Fibroblast of skin of scalp (primary cell): ENCODE results near the gene GALNT9.
A peak's percentile ranks its signal among the peaks of the same experiment; 100 is the strongest.
"Not testable (repeated sequence)": the region's sequence is repeated elsewhere in the genome, so short reads cannot be mapped to it uniquely, and the experiment has no call there.

Experiments
- DNase-seq: peaks from one replicate; pipeline ENCODE4 v3.0.0-alpha.2; 2013

Gene GALNT9

DNA sequence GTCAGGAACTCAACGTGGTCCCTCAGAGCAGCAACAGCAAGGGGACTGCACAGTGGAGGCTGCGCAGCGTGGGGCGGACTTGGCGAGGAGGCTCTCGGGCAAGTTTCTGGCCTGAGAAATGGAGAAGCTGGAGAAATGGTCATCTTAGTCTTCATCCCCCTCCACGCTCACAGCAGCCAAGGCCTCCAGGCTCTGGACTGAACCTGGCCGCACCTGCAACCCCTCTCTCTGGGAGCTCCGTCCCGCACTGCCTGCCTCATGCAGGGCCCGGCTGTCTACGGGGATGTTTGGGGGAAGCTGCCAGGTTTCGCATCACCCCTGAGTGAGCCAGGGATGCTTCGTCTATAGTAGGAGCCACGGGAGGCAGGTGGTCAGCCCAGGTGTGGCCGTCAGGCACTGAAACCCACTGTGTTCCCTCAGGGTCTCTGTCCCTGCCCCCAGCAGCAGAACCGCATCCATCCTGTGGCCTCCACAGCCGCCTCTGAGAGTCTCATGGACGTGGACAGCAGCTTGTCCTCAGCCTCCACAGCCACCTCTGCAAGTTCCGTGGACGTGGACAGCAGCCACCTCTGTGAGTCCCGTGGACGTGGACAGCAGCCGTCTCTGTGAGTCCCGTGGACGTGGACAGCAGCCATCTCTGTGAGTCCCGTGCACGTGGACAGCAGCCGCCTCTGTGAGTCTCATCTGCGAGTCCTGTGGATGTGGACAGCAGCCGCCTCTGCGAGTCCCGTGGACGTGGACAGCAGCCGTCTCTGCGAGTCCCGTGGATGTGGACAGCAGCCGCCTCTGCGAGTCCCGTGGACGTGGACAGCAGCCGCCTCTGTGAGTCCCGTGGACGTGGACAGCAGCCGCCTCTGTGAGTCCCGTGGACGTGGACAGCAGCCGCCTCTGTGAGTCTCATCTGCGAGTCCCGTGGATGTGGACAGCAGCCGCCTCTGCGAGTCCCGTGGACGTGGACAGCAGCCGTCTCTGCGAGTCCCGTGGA lies 29.1 kb upstream of the GALNT9 start:
- not testable (repeated sequence) for DNase-seq

DNA sequence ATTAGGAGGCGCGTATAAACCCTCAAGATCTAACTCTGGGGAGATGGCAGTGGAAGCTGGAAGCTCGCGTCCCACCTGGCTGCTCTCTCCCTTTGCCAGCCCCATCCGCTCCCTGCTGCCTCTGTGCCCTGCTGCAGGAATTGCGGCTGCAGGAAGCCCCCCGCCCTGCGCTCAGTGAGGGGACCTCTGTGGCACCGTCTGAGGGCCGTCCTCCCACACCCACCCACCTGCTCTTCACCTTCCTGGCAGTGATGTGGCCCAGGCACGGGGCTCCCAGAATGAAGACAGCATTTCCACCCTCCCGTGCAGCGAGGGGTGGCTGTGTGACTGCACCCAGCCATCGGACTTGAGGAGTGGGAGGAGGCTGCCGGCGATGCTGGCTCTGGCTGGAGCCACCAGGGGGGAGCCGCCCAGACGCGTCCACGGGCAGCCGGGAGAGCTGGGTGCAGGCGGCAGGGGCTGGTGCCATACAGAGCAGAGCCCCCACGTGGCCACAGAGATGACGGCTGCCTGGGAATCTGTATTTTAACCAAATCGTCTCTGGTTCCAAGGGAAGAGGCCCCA lies 28.3 kb upstream of the GALNT9 start:
- DNase-seq, result no peak

DNA sequence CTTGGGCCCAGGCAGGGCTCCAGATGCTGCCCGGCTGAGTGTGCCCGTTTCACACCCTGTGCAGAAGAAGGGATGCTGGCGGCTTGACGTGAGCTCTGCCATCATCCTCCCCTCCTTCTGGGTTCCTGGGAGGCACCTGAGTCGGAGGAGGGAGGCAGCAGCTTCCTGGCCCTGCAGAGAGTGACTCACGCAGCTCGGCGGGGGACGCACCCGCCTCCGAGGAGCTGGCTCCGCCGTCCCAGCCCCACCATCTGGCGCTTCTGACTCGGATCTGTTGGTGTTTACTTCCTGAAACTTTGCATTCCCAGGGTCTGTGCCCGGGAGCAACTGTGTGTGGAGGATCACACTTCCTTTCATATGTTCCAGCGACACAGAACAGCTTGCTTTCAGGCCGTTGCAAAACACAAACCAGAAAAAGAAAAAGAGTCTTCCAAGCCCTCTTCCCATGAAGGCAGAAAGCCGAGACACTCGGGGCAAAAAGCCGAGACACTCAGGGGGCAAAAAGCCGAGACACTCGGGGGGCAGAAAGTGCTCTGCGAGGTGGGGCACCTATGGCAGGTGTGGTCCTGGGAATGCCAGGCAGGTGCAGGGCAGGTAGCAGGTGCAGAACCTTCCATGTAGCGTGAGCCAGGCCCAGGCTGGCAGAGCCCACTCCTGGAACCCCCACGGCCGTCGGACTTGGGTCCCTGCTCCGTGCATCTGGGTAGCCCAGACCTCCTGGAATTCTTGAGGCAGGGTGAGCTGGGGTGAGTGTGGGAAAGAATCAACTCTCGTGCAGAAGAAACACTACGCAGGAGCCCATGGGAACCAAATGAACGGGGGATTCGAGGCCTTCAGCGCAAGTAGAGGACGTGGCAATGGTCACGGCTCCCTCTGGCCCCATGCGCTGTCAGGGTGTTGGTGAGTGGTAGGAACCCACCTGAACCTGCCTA lies 27.6 kb upstream of the GALNT9 start:
- peak; percentile 53 for DNase-seq

DNA sequence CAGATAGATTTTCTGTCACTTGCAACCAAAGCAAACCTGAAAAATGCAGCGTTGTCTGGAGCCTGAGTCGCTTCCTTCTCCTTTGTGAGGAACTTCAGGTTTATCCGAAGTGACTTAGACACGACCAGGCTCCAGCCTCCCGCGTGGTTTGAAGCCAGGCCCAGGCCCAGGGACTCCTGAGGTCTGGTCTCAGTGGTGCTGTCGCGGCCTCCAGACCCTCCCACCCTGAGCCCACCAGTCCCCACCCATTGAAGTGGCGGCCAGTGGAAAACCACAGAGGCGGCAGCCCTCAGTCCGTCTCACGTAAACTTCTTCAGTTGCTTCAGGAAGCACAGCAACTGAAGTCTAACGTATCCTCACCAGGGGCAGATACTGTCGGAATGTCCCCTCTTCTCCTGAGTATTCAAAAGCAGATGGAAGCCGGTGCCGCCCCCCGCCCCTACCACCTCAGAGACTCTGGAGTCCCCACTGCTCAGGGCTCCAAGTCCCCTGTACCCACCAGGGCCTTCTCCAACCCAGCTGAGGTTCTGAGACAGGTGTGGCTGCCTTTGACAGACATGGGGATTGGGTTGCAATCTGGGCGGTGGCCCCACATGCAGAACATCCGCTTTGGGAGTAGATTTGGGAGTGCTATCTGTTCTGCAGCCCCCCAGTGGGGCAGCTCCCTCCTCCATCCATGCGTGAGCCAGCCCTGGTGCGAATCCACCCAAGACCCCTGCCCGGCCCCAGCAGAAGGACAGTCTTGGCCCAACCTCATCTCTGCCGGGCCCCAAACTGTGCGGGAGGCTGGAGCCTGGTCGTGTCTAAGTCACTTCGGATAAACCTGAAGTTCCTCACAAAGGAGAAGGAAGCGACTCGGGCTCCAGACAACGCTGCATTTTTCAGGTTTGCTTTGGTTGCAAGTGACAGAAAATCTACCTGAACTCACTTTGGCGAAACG lies 26.6 kb upstream of the GALNT9 start:
- DNase-seq, result no peak

DNA sequence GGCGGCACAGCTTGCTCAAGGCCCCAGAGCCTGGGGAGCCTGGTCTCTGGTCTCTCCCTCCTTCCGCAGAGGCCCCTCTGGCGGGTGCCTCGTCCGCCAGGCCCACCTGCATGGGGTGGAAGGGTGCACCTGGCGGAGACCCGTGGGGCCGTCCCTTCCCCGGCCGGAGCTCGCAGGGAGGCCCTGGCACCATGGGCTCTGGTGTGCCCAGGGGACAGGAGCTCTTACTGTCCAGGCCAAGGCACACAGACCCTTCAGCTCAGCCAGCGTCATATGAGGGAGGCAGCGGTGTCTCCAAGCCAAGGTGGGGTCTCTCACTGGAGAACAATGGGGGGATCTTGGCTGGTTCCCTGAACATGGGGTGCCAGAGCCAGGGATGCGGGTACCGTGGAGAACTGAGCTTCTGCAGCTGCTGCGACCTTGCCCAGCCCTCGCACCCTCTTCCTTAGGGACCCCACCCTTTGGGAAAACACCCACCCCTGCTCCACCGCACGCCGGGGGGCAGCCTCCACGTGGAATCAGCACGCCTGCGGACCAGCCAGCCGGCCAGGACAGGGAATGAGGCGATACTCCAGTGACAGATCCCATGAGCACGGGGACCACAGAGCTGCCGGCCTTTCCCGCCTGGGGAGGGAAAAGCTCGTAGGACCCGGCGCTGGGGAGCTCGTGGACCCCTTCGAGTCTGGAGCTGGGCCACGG lies 25.7 kb upstream of the GALNT9 start:
- DNase-seq, result no peak

DNA sequence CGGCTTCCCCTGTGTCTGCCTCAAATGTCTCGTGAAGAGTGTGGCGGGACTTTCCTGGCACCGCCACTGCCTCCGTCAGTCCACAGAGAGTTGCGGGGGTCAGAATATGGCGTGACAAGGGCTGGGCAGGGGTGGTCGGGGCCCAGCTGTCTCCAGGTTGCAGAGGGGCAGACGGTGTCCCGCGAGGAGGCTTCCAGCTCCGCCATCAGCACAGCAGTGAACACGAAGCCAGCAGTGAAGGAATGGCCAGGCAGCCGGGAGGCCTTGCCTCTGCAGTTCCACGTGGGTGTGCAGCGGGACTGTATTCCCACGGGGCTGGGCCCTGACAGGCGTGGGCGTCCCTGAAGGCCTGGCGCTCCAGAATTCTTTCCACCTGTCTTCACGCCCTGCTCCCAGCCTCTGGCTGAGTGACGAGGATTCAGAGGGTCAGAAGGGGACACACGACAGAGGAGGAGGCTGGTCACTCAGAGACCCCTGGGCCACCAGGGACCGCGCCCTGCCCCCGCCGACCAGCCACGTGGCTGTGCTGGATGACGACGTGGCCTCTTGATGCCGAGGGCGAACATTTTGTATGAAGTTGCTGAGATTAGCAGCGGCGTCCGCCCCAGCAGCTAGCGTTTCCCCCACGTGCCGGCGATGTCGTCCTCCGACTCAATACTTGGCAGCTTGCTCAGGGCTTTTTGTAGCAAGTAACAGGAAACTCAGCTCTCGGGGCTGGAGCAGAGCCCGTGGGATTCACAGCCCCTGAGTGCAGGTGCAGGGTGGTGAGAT lies 25.0 kb upstream of the GALNT9 start:
- no peak for DNase-seq

DNA sequence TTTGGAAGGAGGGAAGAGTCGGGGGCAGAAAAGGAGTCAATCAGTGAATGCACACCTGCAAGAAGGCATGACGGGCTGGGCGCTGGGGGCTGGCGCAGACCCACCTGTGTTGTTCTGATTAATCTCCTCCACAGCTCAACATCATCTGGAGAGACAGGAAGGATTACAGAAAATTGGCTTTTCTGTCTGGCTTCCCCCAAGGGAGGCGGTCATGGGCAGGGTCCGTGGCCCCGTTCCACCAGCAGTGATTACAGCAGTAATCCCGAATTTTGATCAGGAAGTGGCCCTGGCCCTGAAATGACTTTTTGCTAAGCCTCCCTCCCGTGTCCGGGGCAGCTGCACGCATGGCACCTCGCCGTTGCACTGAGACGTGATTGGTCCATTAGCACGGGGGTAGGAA lies 24.4 kb upstream of the GALNT9 start:
- DNase-seq, result no peak

DNA sequence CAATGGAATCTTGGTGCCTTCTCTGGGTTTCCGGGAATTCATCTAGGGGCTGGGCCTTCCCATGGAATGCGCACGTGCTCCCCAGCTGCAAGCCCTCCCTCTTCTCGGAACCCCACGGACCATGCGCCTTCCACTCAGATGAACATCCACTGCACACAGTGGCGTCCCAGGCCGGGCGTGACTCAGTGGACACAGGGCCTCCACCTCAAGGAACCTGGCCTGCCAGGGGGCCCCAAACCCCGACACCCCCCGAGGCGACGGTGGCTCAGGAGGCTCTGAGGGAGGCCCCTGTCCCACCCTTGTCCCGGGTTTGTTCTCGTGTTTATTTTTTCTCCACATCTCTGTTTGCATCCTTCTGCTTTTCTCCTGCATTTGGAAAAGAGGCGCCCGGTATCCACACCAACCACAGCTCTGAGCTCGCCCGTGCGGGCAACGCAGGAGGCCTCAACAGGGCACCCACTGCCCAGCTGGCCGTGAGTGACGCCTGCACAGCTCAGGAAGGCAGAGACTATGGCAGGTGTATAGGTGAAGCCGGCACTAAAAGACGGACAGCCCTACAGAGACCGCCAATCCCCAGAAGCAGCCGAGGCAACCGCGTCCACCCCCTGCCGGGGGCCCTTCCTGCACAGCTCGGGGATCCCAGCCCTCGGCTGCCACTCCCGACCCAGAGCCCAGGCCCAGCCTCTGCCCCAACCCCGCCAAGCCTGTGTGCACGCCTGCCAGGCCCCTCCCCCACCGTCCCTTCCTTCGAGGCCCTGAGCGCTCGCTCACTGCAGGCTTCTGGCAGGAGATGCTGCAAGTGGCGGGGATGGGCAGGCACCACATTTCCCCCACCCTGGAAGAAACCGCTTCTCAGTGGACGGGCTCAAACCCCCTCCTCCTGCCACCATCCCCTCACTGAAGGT lies 23.8 kb upstream of the GALNT9 start:
- DNase-seq, result no peak

DNA sequence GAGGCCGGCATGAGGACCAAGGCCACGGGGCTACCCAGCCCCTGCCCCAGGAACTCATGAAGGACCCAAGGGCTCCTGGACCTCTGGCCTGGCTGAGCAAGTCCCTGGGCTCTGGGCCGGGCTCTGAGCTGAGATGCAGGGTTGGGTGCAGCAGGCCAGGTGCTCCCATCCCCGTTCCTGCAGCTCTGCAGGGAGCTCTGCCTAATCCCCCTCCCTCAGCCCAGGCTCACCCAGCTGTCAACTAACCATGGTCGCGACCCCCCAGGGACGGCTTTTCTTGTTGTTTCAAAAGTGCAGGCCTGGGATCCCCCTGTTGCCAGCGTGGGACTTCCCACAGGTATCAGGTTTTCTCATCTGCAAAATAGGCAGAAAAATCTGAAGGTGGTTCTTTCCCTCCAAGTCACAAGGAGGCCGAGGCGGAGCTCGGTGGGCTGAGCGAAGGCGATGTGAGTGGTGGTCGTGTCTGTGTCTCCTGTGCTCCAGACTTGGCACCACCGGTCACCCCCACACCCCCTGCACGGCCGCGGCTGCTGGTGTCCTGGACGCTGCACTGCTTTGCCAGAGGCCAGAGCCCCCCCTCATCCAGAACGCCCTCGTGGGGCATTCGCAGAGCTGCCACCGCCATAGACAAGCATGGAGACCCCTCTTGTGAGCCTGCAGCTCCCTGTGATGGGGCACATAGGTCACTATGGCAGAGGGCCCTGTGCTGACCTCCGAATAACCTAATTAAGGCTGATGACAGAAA lies 22.5 kb upstream of the GALNT9 start:
- no peak for DNase-seq

DNA sequence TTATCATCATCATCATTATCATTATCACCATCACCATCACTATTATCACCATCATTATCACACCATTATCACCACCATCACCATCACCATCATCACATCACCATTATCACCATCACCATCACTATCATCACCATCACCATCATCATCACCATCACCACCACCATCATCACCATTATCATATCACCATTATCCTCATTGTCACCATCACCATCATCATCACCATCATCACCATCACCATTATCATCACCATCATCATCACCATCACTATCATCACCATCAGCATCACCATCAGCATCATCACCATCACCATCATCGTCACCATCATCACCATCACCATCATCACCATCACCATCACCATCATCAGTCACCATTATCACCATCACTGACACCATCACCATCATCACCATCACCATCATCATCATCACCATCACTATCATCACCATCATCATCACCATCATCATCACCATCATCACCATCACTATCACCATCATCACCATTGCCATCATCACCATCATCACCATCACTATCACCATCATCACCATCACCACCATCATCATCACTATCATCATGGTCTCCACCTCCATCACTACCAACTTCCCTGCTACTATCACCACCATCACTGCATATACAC lies 20.2 kb upstream of the GALNT9 start:
- DNase-seq, result no peak

DNA sequence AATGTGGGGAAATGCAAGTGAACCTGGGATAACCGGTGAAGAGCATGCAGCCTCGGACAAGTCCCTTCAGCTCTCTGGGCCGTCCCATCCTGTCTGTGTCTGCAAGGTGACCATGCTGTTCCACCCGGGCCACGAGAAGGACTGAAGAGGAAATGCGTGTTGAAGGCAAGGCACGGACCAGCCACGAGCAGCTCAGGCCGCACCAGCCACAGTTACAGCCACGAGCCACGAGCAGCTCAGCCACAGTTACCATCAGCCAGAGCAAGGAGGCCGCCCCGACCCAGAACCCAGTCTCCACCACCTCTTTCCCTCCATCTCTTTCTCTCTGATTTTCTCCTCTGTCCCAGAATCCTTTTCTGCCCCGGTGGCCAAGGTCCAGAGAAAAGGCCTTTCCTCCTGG lies 18.8 kb upstream of the GALNT9 start:
- no peak for DNase-seq

DNA sequence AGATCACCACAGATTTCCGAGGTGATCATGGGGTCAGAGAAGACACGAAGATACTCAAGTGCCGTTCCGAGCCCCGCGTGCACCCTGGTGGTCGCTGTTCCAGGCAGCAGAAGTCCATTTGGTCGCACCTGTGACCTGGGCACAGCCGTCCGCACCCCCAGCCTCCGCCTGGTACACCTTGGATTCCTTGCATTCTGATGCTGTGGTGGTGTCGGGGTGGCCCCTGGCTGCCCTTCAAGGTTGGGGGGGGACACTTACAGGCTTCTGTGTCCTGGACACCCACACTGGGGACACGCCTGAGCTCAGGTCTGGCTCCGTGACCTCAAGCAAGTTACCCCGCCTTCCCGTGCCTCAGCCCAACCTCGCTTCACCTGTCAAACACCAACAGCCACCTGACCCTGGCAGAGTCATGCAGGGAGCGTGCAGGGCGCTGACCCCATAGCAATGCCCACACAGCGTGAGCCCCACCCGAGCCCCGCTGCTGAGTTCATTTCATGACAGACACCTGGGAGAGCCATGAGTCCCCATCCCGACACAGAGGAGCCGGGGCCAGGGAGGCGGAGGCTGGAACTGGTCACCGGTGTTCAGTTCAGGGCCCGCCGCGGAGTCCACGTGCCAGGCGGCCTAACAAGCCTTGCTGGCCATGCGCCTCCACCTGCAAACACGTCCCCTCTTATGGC lies 17.9 kb upstream of the GALNT9 start:
- DNase-seq, result no peak

DNA sequence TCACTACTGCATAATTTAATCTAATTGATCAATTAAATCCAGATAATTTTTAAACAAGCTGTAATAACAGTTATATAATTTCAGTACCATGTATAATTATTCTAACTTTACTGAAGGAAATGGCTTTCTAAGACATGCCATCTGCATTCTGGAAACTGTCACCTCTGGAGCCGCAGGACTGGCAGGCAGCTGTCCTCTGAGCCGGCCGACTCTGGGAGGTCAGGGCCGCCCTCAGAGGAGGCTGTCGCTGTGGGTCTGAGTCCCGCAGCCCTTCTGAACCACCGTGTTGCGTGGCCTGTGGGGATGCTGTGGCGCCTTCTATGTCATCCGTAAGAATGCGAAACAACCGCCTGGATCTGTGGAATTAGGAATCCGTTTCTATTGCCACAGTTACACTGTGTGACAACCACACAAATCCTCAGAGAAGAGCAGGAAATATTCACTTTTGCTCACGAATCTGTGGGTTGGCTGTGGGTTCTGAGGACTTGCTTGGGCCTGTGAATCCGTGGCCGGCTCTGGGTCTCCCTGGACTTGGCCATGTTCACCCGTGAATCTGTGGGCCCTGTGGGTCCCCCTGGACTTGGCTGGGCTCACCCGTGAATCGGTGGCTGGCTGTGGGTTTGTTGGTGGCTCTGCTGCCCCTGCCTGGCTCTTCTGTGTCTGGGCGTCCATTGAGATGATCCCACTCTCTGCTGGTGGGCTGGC lies 17.2 kb upstream of the GALNT9 start:
- DNase-seq, result no peak

DNA sequence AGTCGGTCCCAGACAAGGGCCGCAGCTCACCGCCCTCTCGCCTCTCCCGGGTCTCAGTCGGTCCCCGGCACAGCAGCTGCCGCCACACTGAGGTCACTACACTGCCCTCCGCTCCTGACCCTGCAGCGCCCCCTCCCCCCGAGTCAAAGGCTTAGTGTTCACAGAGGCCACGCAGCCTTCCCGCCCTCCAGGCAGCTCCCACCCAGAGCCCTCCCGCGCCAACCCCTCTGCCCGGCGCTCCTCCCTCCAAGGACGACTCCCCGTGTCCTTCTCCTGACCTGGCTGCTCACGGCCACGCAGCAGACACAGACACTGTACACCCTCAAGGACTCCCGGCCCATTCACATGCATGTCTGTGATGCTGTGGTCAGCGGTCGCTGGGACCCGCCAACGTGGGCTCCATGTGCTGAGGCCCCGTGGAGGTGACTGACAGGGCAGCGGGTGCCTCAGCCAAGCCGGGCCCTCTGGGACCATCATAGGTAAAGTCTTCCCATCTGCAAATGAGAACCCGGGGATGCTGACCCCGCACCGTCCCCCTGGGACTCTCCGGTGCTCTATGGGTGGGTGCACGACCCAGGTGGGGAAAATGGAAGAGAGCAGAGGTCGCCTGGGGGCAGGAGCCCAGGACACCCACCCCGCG lies 16.3 kb upstream of the GALNT9 start:
- no peak for DNase-seq

DNA sequence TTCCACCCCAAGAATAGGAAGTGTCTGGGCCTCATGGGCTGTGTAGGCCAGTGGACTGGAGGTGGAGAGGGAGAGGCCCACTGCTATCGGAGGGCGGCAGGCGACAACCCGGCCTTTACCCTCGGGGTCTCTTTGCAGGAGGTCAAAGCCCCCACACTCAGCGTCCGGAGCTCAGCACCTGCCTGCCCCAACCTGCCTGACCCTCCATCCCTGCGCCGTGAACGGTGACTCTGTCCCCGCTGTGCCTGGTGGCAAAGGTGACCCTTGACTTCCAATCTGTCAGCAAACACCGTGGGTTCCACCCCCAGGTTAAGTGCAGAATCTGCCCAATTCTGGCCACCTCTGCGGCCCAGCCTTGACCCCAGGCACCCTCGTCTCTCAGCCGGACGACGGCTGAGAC lies 15.7 kb upstream of the GALNT9 start:
- no peak for DNase-seq

DNA sequence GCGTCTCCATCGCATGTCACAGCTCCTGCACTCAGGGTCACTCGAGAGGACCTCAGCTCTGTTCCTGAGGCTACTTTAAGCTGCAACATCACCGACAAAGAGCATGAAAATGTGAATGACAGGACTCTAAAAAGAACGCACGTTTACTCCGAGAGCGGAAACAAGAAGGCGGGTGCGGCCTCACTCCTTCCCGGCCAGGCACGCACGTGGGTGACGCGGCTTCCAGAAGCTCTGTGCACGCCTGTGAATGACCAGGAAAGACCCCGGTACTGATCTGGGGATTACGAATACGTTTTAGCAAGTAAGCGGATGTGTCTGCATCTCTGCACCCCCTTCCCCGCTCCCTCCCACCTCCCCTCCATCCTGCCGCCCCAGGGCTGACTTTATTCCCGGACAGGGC lies 15.2 kb upstream of the GALNT9 start:
- no peak for DNase-seq
